ENCODE data around the gene PSMB5. TPM values are rescaled to one million over a fixed set of nuclear protein-coding genes. Genes with fewer than 3 reads are reported as not detected.

Gene PSMB5
- total and polyA plus RNA-seq, 2 of the 13 experiments (the other 11 are each of a cell fraction or from before 2014, with no cell fraction given): 705 to 871 TPM

DNA sequence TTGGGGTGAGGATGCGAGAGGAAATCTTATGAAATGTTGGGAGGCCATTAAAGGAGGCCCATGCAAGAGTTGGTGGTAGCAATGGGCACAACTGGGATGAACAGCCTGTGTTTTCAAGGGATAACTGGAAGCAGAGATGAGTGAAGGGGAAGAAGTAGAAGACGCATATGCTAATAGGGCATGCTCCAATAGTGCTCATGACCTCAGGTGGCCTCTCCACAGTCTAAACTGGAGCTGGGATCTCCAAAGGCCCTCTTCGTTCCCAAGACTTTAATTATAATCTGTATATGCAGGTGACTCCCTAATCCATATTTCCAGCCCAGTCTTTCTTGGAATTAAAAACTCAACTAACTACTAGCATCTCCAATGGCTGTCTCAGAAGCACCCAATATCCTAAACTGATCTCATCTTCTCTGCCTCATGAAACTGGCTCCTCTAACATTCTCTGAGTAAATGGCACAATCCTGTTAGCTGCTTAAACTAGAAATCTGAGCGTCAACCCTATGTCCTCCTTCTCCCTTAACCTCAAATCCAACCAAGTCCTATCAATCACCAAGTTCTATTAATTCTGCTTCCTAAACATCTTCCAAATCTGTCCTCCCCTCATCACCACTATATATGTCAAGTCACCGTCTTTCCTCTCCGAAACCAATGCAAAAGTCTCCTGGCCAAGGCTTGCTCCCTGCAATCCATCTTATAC is 49.6 kb downstream of the PSMB5 start (continued):
- TF ChIP-seq, protein P1, sequence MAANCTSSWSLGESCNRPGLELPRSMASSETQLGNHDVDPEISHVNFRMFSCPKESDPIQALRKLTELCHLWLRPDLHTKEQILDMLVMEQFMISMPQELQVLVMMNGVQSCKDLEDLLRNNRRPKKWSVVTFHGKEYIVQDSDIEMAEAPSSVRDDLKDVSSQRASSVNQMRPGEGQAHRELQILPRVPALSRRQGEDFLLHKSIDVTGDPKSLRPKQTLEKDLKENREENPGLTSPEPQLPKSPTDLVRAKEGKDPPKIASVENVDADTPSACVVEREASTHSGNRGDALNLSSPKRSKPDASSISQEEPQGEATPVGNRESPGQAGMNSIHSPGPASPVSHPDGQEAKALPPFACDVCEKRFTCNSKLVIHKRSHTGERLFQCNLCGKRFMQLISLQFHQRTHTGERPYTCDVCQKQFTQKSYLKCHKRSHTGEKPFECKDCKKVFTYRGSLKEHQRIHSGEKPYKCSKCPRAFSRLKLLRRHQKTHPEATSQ (CRISPR knock-in tag; IDR thresholded peaks at IDR 0.05; ENCODE audit: borderline replicate concordance): 0 out of 2 replicates have a peak, but pooled peaks have one; percentile 43
- no peak for TF ChIP-seq ZNF337 (CRISPR knock-in tag; IDR thresholded peaks at IDR 0.05; ENCODE audit: borderline replicate concordance, low read depth)
- TF ChIP-seq, protein P2, sequence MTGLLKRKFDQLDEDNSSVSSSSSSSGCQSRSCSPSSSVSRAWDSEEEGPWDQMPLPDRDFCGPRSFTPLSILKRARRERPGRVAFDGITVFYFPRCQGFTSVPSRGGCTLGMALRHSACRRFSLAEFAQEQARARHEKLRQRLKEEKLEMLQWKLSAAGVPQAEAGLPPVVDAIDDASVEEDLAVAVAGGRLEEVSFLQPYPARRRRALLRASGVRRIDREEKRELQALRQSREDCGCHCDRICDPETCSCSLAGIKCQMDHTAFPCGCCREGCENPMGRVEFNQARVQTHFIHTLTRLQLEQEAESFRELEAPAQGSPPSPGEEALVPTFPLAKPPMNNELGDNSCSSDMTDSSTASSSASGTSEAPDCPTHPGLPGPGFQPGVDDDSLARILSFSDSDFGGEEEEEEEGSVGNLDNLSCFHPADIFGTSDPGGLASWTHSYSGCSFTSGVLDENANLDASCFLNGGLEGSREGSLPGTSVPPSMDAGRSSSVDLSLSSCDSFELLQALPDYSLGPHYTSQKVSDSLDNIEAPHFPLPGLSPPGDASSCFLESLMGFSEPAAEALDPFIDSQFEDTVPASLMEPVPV (CRISPR knock-in tag; IDR thresholded peaks at IDR 0.05): no peak
- TF ChIP-seq, protein P3, sequence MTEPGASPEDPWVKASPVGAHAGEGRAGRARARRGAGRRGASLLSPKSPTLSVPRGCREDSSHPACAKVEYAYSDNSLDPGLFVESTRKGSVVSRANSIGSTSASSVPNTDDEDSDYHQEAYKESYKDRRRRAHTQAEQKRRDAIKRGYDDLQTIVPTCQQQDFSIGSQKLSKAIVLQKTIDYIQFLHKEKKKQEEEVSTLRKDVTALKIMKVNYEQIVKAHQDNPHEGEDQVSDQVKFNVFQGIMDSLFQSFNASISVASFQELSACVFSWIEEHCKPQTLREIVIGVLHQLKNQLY (CRISPR knock-in tag; IDR thresholded peaks at IDR 0.05): no peak
- TF ChIP-seq ADNP (CRISPR knock-in tag; IDR thresholded peaks at IDR 0.05): no peak
- TF ChIP-seq, protein P4, sequence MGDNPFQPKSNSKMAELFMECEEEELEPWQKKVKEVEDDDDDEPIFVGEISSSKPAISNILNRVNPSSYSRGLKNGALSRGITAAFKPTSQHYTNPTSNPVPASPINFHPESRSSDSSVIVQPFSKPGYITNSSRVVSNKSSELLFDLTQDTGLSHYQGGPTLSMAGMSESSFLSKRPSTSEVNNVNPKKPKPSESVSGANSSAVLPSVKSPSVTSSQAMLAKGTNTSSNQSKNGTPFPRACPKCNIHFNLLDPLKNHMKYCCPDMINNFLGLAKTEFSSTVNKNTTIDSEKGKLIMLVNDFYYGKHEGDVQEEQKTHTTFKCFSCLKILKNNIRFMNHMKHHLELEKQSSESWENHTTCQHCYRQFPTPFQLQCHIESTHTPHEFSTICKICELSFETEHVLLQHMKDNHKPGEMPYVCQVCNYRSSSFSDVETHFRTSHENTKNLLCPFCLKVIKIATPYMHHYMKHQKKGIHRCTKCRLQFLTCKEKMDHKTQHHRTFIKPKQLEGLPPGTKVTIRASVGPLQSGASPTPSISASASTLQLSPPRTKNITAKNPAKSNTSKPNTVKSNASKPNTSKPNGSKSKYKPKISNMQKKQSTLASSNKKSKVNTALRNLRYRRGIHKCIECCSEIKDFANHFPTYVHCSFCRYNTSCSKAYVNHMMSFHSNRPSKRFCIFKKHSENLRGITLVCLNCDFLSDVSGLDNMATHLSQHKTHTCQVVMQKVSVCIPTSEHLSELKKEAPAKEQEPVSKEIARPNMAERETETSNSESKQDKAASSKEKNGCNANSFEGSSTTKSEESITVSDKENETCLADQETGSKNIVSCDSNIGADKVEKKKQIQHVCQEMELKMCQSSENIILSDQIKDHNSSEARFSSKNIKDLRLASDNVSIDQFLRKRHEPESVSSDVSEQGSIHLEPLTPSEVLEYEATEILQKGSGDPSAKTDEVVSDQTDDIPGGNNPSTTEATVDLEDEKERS (CRISPR knock-in tag; IDR thresholded peaks at IDR 0.05): no peak
- TF ChIP-seq, protein P5, sequence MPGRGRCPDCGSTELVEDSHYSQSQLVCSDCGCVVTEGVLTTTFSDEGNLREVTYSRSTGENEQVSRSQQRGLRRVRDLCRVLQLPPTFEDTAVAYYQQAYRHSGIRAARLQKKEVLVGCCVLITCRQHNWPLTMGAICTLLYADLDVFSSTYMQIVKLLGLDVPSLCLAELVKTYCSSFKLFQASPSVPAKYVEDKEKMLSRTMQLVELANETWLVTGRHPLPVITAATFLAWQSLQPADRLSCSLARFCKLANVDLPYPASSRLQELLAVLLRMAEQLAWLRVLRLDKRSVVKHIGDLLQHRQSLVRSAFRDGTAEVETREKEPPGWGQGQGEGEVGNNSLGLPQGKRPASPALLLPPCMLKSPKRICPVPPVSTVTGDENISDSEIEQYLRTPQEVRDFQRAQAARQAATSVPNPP (CRISPR knock-in tag; IDR thresholded peaks at IDR 0.05): 0 out of 2 replicates have a peak, but pooled peaks have one; percentile 26
- TF ChIP-seq SNAPC2 (CRISPR knock-in tag; IDR thresholded peaks at IDR 0.05): 0 out of 2 replicates have a peak, but pooled peaks have one; percentile 26
- TF ChIP-seq NONO (IDR thresholded peaks at IDR 0.05): 0 out of 2 replicates have a peak, but pooled peaks have one; percentile 55
- no peak for TF ChIP-seq NONO (CRISPR knock-in tag; conservative IDR thresholded peaks at IDR 0.05)
- 0 out of 2 replicates have a peak, but pooled peaks have one; percentile 35 for TF ChIP-seq ZNF232 (CRISPR knock-in tag; IDR thresholded peaks at IDR 0.05; ENCODE audit: borderline replicate concordance)
- TF ChIP-seq GATA4 (IDR thresholded peaks at IDR 0.05; ENCODE audit: borderline replicate concordance, low read depth): no peak
- peak; percentile 51; the same call in 1 of the 2 replicates for TF ChIP-seq RBFOX2 (IDR thresholded peaks at IDR 0.05; ENCODE audit: low read depth, low read length)
- TF ChIP-seq POLR2A (IDR thresholded peaks at IDR 0.05; ENCODE audit: insufficient read depth in 1 of 2, low read depth in 2 of 2, low read length in 2 of 2): peak in 1 of 2 experiments; percentile 38; a peak in 1 of 4 replicates
- peak; percentile 73; the same call in 1 of the 2 replicates for TF ChIP-seq NBN (conservative IDR thresholded peaks at IDR 0.05)
- 0 out of 2 replicates have a peak, but pooled peaks have one; percentile 64 for TF ChIP-seq TOPORS (CRISPR knock-in tag; IDR thresholded peaks at IDR 0.05)
